ENCODE measurements around the gene UVRAG. TPM values are rescaled to one million over a fixed set of nuclear protein-coding genes. Genes with fewer than 3 reads are reported as not detected.

UVRAG gene
- total and polyA plus RNA-seq, 2 of the 13 experiments (the other 11 are each of a cell fraction or from before 2014, with no cell fraction given), result 9.7 to 17.3 TPM

DNA sequence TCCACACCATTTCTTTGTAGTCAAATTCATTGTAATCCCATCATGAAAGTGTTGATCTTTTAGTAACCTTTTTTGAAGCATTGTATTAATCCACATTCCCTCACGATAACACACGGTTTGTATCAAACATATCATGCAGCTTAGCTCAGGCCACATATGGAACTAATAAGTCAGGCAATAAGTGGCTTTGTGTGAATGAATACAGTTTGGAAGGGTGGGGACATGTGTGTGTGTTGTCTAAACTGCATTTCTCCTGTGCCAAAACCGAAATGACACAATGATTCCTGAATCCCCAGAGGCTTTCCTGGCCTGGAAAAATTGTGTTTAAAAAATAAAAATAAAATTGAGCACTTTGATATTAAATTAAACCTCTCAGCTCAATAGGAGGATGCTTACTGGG is 293.0 kb downstream of the UVRAG start (continued):
- TF ChIP-seq, protein P1, sequence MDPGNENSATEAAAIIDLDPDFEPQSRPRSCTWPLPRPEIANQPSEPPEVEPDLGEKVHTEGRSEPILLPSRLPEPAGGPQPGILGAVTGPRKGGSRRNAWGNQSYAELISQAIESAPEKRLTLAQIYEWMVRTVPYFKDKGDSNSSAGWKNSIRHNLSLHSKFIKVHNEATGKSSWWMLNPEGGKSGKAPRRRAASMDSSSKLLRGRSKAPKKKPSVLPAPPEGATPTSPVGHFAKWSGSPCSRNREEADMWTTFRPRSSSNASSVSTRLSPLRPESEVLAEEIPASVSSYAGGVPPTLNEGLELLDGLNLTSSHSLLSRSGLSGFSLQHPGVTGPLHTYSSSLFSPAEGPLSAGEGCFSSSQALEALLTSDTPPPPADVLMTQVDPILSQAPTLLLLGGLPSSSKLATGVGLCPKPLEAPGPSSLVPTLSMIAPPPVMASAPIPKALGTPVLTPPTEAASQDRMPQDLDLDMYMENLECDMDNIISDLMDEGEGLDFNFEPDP (CRISPR knock-in tag; conservative IDR thresholded peaks at IDR 0.05), result no peak
- TF ChIP-seq ZBTB7B (CRISPR knock-in tag; IDR thresholded peaks at IDR 0.05) (no peak), ZNF567 (CRISPR knock-in tag; IDR thresholded peaks at IDR 0.05; ENCODE audit: borderline replicate concordance) (no peak), RFXANK (CRISPR knock-in tag; IDR thresholded peaks at IDR 0.05) (no peak)
- TF ChIP-seq, protein P2, sequence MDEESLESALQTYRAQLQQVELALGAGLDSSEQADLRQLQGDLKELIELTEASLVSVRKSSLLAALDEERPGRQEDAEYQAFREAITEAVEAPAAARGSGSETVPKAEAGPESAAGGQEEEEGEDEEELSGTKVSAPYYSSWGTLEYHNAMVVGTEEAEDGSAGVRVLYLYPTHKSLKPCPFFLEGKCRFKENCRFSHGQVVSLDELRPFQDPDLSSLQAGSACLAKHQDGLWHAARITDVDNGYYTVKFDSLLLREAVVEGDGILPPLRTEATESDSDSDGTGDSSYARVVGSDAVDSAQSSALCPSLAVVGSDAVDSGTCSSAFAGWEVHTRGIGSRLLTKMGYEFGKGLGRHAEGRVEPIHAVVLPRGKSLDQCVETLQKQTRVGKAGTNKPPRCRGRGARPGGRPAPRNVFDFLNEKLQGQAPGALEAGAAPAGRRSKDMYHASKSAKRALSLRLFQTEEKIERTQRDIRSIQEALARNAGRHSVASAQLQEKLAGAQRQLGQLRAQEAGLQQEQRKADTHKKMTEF (CRISPR knock-in tag; IDR thresholded peaks at IDR 0.05), result no peak

DNA sequence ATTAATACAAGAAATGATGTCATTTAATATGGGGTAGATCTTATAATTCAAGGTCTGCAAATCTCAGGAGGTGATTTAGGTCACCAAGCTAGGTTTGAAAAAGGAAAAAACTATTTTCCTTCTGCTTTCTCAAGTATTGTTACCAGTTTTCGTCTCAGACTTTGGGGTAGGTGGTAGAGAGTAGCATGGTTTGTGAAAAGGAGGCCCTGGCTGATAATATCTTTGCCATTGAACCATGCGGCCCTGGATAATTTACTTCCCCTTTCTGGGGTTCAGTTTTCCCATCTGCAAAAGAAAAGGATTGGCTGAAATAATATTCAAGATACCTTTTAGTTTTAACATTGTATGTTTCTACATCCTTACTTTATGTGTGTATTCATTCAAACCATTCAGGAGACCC is 299.2 kb downstream of the UVRAG start:
- no peak for DNase-seq (ENCODE audit: low spot score)
- no TSS peak for BruUV-seq (replicated peaks)
- Histone ChIP-seq H4K20me1 (ENCODE audit: insufficient read depth, low read length) (no peaks in the 10 kb centered on the region), H3K4me1 (ENCODE audit: insufficient read depth, low read length) (peaks cover 12% of the 10 kb centered on the region; the same call in 1 of the 2 replicates), H2AFZ (ENCODE audit: low read length) (no peak overlapping the region), H3K36me3 (replicated peaks in 1 of 2; ENCODE audit: control insufficient read depth in 1 of 2, insufficient read depth in 2 of 2, low read length in 2 of 2) (0 out of 5 replicates have a peak, but pooled peaks cover 0 to 10% of the 10 kb centered on the region in 2 experiments), H3K79me2 (ENCODE audit: insufficient read depth, low read length) (no peaks in the 10 kb centered on the region), H3K4me2 (ENCODE audit: low read depth, low read length) (no peak overlapping the region), H3K9ac (ENCODE audit: insufficient read depth, low read depth, low read length) (no peak overlapping the region), H3K27me3 (ENCODE audit: control insufficient read depth in 1 of 2, insufficient read depth in 2 of 2, low read length in 2 of 2) (no peaks in the 10 kb centered on the region), H3K27ac (ENCODE audit: extremely low read length, insufficient read depth, low read length) (no peak overlapping the region), H3K4me3 (replicated peaks in 1 of 3; ENCODE audit: insufficient read depth in 1 of 3, low read depth in 2 of 3, low read length in 3 of 3) (no peak overlapping the region), H3K9me3 (ENCODE audit: low read length) (no peaks in the 10 kb centered on the region)
- 98% methylated on average over 2 of the region's 2 CpGs for WGBS (ENCODE audit: low lambda C conversion rate)
- ChIA-PET POLR2A (no interaction called here), CTCF (ENCODE audit: low intra/inter-chr PET ratio, low total read pairs) (no interaction called here)
- in situ Hi-C loops (cut with HindIII; ENCODE audit: extremely low pct_ligation_motif_present, low pct_unique_long_range_greater_than_20kb), result no loop called here
- FAIRE-seq, result no peak
- ATAC-seq, result no peak
- TF ChIP-seq ONECUT2 (CRISPR knock-in tag; IDR thresholded peaks at IDR 0.05) (no peak), NFIB (CRISPR knock-in tag; IDR thresholded peaks at IDR 0.05; ENCODE audit: borderline replicate concordance) (no peak), KLF12 (CRISPR knock-in tag; IDR thresholded peaks at IDR 0.05; ENCODE audit: borderline replicate concordance) (no peak), RAD21 (CRISPR knock-in tag; IDR thresholded peaks at IDR 0.05) (no peak), SP2 (CRISPR knock-in tag; IDR thresholded peaks at IDR 0.05) (no peak)
- TF ChIP-seq, protein P3, sequence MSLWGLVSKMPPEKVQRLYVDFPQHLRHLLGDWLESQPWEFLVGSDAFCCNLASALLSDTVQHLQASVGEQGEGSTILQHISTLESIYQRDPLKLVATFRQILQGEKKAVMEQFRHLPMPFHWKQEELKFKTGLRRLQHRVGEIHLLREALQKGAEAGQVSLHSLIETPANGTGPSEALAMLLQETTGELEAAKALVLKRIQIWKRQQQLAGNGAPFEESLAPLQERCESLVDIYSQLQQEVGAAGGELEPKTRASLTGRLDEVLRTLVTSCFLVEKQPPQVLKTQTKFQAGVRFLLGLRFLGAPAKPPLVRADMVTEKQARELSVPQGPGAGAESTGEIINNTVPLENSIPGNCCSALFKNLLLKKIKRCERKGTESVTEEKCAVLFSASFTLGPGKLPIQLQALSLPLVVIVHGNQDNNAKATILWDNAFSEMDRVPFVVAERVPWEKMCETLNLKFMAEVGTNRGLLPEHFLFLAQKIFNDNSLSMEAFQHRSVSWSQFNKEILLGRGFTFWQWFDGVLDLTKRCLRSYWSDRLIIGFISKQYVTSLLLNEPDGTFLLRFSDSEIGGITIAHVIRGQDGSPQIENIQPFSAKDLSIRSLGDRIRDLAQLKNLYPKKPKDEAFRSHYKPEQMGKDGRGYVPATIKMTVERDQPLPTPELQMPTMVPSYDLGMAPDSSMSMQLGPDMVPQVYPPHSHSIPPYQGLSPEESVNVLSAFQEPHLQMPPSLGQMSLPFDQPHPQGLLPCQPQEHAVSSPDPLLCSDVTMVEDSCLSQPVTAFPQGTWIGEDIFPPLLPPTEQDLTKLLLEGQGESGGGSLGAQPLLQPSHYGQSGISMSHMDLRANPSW (CRISPR knock-in tag; IDR thresholded peaks at IDR 0.05; ENCODE audit: borderline replicate concordance), result no peak
- intact Hi-C loops (cut with micrococcal nuclease; ENCODE audit: unreplicated experiment), result no loop called here

Measured in HepG2 (cell line).